WTC11 (cell line): Measurements from ENCODE around the gene THSD4. TPM values are rescaled to one million over a fixed set of nuclear protein-coding genes. Genes with fewer than 3 reads are reported as not detected.

Experiments
- ATAC-seq: fragments of 200-7000 bp; cut with Tn5 transposase; 2 replicates; pipeline ENCODE4 v1.10.0; 2021; ENCODE audit warnings: mild to moderate bottlenecking, moderate library complexity
- CTCF ChIA-PET: fragments of 300-600 bp; sonication (Branson Sonifier 250); formaldehyde crosslinking; loops from one replicate; lab custom pipeline; 2021; ENCODE audit warnings: antibody characterized with exemption; lab: Charles Lee
- POLR2A ChIA-PET: fragments of 350-600 bp; sonication (Branson Sonifier 250); formaldehyde crosslinking; loops from one replicate; lab custom pipeline; 2021; ENCODE audit warnings: antibody characterized with exemption; lab: Charles Lee
- DNase-seq: peaks from one replicate; pipeline ENCODE4 v3.0.0; 2021; ENCODE audit warnings: low spot score
- H3K27ac Mint-ChIP-seq: 2 replicates; pipeline ENCODE4 v1.8.0; 2021; ENCODE audit warnings: mixed read lengths
- H3K27me3 Mint-ChIP-seq: 2 replicates; pipeline ENCODE4 v1.8.0; 2021; ENCODE audit warnings: low read depth, mild to moderate bottlenecking, moderate library complexity, mixed read lengths
- H3K36me3 Mint-ChIP-seq: 2 replicates; pipeline ENCODE4 v1.8.0; 2021; ENCODE audit warnings: mixed read lengths
- H3K4me1 Mint-ChIP-seq: 2 replicates; pipeline ENCODE4 v1.8.0; 2022; ENCODE audit warnings: mixed read lengths
- H3K4me3 Mint-ChIP-seq: 2 replicates; pipeline ENCODE4 v1.8.0; 2021; ENCODE audit warnings: mild to moderate bottlenecking, moderate library complexity, mixed read lengths
- H3K9me3 Mint-ChIP-seq: 2 replicates; pipeline ENCODE4 v1.8.0; 2021; ENCODE audit warnings: mixed read lengths
- AR ChIP-seq: fragments of 250-450 bp; sonication (Bioruptor Pico); IDR thresholded peaks from 2 replicates; pipeline ENCODE4 v1.9.0; 2021; ENCODE audit warnings: mild to moderate bottlenecking
- ATF1 ChIP-seq: sonication (generic); formaldehyde crosslinking; IDR thresholded peaks from 2 replicates; pipeline ENCODE4 v1.8.1; 2023; ENCODE audit warnings: mild to moderate bottlenecking, moderate library complexity, missing genetic modification reagents
- ATF3 ChIP-seq: sonication (generic); formaldehyde crosslinking; conservative IDR thresholded peaks from 2 replicates; pipeline ENCODE4 v1.8.1; 2022; ENCODE audit warnings: mild to moderate bottlenecking, missing genetic modification reagents
- ATF6 ChIP-seq: sonication (generic); formaldehyde crosslinking; IDR thresholded peaks from 2 replicates; pipeline ENCODE4 v1.8.1; 2023; ENCODE audit warnings: mild to moderate bottlenecking, missing genetic modification reagents
- CREB1 ChIP-seq: sonication (generic); formaldehyde crosslinking; IDR thresholded peaks from 2 replicates; pipeline ENCODE4 v1.8.0; 2023; ENCODE audit warnings: mild to moderate bottlenecking, missing genetic modification reagents
- CREM ChIP-seq: sonication (generic); formaldehyde crosslinking; IDR thresholded peaks from 2 replicates; pipeline ENCODE4 v1.8.1; 2022; ENCODE audit warnings: mild to moderate bottlenecking, missing genetic modification reagents, moderate library complexity
- ESRRA ChIP-seq: sonication (generic); formaldehyde crosslinking; IDR thresholded peaks from 2 replicates; pipeline ENCODE4 v1.8.1; 2022; ENCODE audit warnings: mild to moderate bottlenecking, missing genetic modification reagents, borderline replicate concordance
- FOXK1 ChIP-seq: sonication (generic); formaldehyde crosslinking; IDR thresholded peaks from 2 replicates; pipeline ENCODE4 v1.8.0; 2022; ENCODE audit warnings: mild to moderate bottlenecking, moderate library complexity, missing genetic modification reagents
- PRDM15 ChIP-seq: sonication (generic); formaldehyde crosslinking; IDR thresholded peaks from 2 replicates; pipeline ENCODE4 v1.8.0; 2022; ENCODE audit warnings: missing genetic modification reagents
- SMAD4 ChIP-seq: sonication (generic); formaldehyde crosslinking; IDR thresholded peaks from 2 replicates; pipeline ENCODE4 v1.8.0; 2022; ENCODE audit warnings: mild to moderate bottlenecking, missing genetic modification reagents
- TEAD4 ChIP-seq: sonication (generic); formaldehyde crosslinking; IDR thresholded peaks from 2 replicates; pipeline ENCODE4 v1.8.0; 2022; ENCODE audit warnings: mild to moderate bottlenecking, missing genetic modification reagents
- ZNF138 ChIP-seq: sonication (generic); formaldehyde crosslinking; conservative IDR thresholded peaks from 2 replicates; pipeline ENCODE4 v1.8.1; 2022; ENCODE audit warnings: mild to moderate bottlenecking, moderate library complexity, missing genetic modification reagents
- ZNF396 ChIP-seq: fragments of 250-450 bp; sonication (Bioruptor Pico); IDR thresholded peaks from 2 replicates; pipeline ENCODE4 v1.8.0; 2021; ENCODE audit warnings: mild to moderate bottlenecking, moderate library complexity, borderline replicate concordance
- ZNF671 ChIP-seq: fragments of 250-450 bp; sonication (Bioruptor Pico); IDR thresholded peaks from 2 replicates; pipeline ENCODE4 v1.8.0; 2021; ENCODE audit warnings: mild to moderate bottlenecking
- total RNA-seq: library from RNA; stranded (reverse); gene quantifications from 3 replicates; pipeline ENCODE4 v1.2.3, GENCODE V29; 2021
- TF ChIP-seq, protein P1 (sequence below): fragments of 250-450 bp; sonication (Bioruptor Pico); IDR thresholded peaks from 2 replicates; pipeline ENCODE4 v2.1.2; 2022; ENCODE audit warnings: mild to moderate bottlenecking, moderate library complexity
- TF ChIP-seq, protein P2 (sequence below): fragments of 250-450 bp; sonication (Bioruptor Pico); IDR thresholded peaks from 2 replicates; pipeline ENCODE4 v1.9.0; 2021; ENCODE audit warnings: moderate library complexity, mild to moderate bottlenecking, inconsistent platforms, borderline replicate concordance

Gene THSD4
- total RNA-seq, 1 experiment from 2014 or later = 7.8 TPM

DNA sequence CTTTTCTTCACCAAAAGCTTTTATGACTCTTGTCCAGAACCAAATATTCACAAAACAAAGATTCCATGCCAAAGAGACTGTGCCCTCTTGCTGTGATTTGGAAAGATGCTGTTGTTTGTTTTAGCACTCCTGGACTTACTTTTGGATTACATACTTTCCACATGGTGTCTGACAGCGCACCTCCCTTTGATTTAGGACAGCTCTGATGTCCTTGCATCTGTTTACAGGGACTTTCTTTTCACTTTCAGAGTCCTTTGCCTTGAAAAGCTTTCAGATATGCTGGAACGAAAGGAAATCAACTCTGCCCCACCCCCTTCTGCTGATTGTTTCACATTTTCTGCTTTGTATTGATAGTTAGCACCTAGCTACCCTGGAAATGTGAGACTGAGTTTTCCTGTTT is 562.1 kb downstream of the THSD4 start (continued):
- TF ChIP-seq ATF6 (CRISPR knock-in tag) (no peak), ATF1 (no peak), ATF3 (CRISPR knock-in tag) (no peak), ZNF396 (CRISPR knock-in tag) (no peak), AR (CRISPR knock-in tag) (no peak)

DNA sequence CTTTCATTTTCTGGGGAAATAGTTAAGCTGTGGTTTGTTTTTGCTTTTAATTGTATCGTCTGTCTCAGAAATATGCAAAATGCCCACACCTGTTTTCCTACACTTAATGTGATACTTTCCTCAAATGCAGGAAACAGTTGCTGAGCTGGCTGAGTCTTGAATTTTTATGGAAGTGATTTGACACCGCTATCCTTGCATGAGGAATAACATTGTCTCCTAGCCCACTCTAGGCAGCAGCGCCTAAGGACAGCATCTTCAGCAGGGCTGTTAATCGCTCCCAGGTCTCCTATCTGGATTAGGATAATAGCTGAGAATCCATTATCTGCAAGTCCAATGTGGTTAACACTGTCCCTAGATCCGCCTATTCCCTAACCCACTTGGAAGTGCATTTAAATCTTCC is 562.5 kb downstream of the THSD4 start:
- no peaks in the 10 kb centered on the region for H3K9me3 Mint-ChIP-seq
- ChIA-PET CTCF (interaction anchor here (0.9 to 1.3 kb wide), 4 partner anchors 66 to 478 kb away, joined by 3 to 6 read pairs (median 4); no protein-coding TSS in a partner anchor), POLR2A (no interaction called here)
- no peak overlapping the region for H3K4me3 Mint-ChIP-seq
- H3K36me3 Mint-ChIP-seq = no peaks in the 10 kb centered on the region
- peaks cover 50% of the 10 kb centered on the region for H3K4me1 Mint-ChIP-seq
- H3K27me3 Mint-ChIP-seq = no peaks in the 10 kb centered on the region
- ATAC-seq (0 out of 2 replicates have a peak, but pooled peaks have one; percentile 16), DNase-seq (no peak)
- TF ChIP-seq AR (CRISPR knock-in tag) (no peak), PRDM15 (CRISPR knock-in tag) (no peak), ZNF671 (CRISPR knock-in tag) (no peak), FOXK1 (CRISPR knock-in tag) (no peak), TEAD4 (no peak), ZNF138 (no peak), ZNF396 (CRISPR knock-in tag) (no peak), SMAD4 (CRISPR knock-in tag) (no peak), CREM (CRISPR knock-in tag) (no peak), ESRRA (CRISPR knock-in tag) (no peak), CREB1 (CRISPR knock-in tag) (no peak)
- TF ChIP-seq, protein P1, sequence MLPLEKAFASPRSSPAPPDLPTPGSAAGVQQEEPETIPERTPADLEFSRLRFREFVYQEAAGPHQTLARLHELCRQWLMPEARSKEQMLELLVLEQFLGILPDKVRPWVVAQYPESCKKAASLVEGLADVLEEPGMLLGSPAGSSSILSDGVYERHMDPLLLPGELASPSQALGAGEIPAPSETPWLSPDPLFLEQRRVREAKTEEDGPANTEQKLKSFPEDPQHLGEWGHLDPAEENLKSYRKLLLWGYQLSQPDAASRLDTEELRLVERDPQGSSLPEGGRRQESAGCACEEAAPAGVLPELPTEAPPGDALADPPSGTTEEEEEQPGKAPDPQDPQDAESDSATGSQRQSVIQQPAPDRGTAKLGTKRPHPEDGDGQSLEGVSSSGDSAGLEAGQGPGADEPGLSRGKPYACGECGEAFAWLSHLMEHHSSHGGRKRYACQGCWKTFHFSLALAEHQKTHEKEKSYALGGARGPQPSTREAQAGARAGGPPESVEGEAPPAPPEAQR (CRISPR knock-in tag) = no peak
- TF ChIP-seq, protein P2, sequence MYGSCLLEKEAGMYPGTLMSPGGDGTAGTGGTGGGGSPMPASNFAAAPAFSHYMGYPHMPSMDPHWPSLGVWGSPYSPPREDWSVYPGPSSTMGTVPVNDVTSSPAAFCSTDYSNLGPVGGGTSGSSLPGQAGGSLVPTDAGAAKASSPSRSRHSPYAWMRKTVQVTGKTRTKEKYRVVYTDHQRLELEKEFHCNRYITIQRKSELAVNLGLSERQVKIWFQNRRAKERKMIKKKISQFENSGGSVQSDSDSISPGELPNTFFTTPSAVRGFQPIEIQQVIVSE (CRISPR knock-in tag) = no peak
- no peak overlapping the region for H3K27ac Mint-ChIP-seq
